IMR-90 (cell line): ENCODE measurements around the gene SV2B. TPM values are rescaled to one million over a fixed set of nuclear protein-coding genes. Genes with fewer than 3 reads are reported as not detected.

Source experiments
- ATAC-seq: fragments of 200-7000 bp; cut with Tn5 transposase; 2 replicates; pipeline ENCODE4 v1.9.1; 2020; ENCODE audit warnings: low read depth, mild to moderate bottlenecking, moderate library complexity
- BruUV-seq: library from RNA; stranded (reverse); fragments of 400-500 nt; replicated peaks from 2 replicates; lab custom pipeline; 2021; lab: Mats Ljungman, UMichigan
- CTCF ChIA-PET: fragments of 300-600 bp; formaldehyde crosslinking; extraction: SDS; loops from one replicate; lab custom pipeline; 2021; ENCODE audit warnings: antibody characterized with exemption; lab: Yijun Ruan, JAX
- POLR2A ChIA-PET: fragments of 300-600 bp; sonication (Branson Sonifier 250); formaldehyde crosslinking; loops from one replicate; lab custom pipeline; 2022; ENCODE audit warnings: antibody characterized with exemption; ENCODE audit not compliant: unreplicated experiment; lab: Charles Lee
- DNase-seq: peaks from one replicate; pipeline ENCODE4 v3.0.0; 2013
- H2AFZ ChIP-seq: replicated peaks from 2 replicates; pipeline ENCODE3; 2013; ENCODE audit warnings: low read length, mild to moderate bottlenecking; ENCODE audit not compliant: poor library complexity
- H2AK5ac ChIP-seq: 2 replicates; pipeline ENCODE4 v1.6.1; 2013; ENCODE audit warnings: low read depth, low read length, inconsistent platforms
- H2AK9ac ChIP-seq: replicated peaks from 2 replicates; pipeline ENCODE3; 2013; ENCODE audit warnings: mild to moderate bottlenecking, low read depth, low read length, moderate library complexity; ENCODE audit not compliant: poor library complexity
- H2BK120ac ChIP-seq: 2 replicates; pipeline ENCODE4 v1.6.1; 2013; ENCODE audit warnings: low read depth, low read length, inconsistent platforms
- H2BK15ac ChIP-seq: 3 replicates; pipeline ENCODE4 v1.6.1; 2013; ENCODE audit warnings: low read depth, low read length, inconsistent platforms
- H2BK20ac ChIP-seq: 2 replicates; pipeline ENCODE4 v1.6.1; 2013; ENCODE audit warnings: low read depth, mild to moderate bottlenecking, inconsistent platforms, low read length, moderate library complexity
- H2BK5ac ChIP-seq: 2 replicates; pipeline ENCODE4 v1.6.1; 2013; ENCODE audit warnings: mild to moderate bottlenecking, low read depth, low read length, inconsistent platforms; ENCODE audit not compliant: poor library complexity, severe bottlenecking
- H3K14ac ChIP-seq: replicated peaks from 2 replicates; pipeline ENCODE4 v1.6.1; 2013; ENCODE audit warnings: low read depth, low read length, inconsistent platforms
- H3K18ac ChIP-seq: 2 replicates; pipeline ENCODE4 v1.6.1; 2013; ENCODE audit warnings: low read depth, low read length, control low read depth
- H3K23ac ChIP-seq: 2 replicates; pipeline ENCODE4 v1.6.1; 2013; ENCODE audit warnings: low read depth, low read length, inconsistent platforms
- H3K27ac ChIP-seq: 2 replicates; pipeline ENCODE4 v1.5.1; 2013; ENCODE audit warnings: mild to moderate bottlenecking, control low read depth, low read length; ENCODE audit not compliant: insufficient read depth
- H3K27me3 ChIP-seq: 2 replicates; pipeline ENCODE4 v1.6.1; 2013; ENCODE audit warnings: low read length; ENCODE audit not compliant: control insufficient read depth, insufficient read depth
- H3K36me3 ChIP-seq: 2 replicates; pipeline ENCODE4 v1.6.1; 2013; ENCODE audit warnings: low read length, mixed read lengths; ENCODE audit not compliant: control insufficient read depth, insufficient read depth
- H3K4ac ChIP-seq: 2 replicates; pipeline ENCODE4 v1.6.1; 2013; ENCODE audit warnings: low read depth, low read length, inconsistent platforms
- H3K4me1 ChIP-seq: 2 replicates; pipeline ENCODE4 v1.6.1; 2013; ENCODE audit warnings: low read length, mixed read lengths; ENCODE audit not compliant: control insufficient read depth, insufficient read depth
- H3K4me2 ChIP-seq: 2 replicates; pipeline ENCODE4 v1.6.1; 2013; ENCODE audit warnings: low read depth, mild to moderate bottlenecking, control low read depth, low read length, moderate library complexity
- H3K4me3 ChIP-seq: 2 replicates; pipeline ENCODE4 v1.5.1; 2013; ENCODE audit warnings: low read depth, mild to moderate bottlenecking, control low read depth, low read length, moderate library complexity; ENCODE audit not compliant: insufficient read depth
- H3K56ac ChIP-seq: 2 replicates; pipeline ENCODE4 v1.6.1; 2013; ENCODE audit warnings: low read length, inconsistent platforms; ENCODE audit not compliant: insufficient read depth; ENCODE audit errors: extremely low read depth
- H3K79me1 ChIP-seq, 2 experiments: 2 replicates each; pipeline ENCODE4 v1.6.1; 2013; ENCODE audit warnings: low read length in 2 of 2, inconsistent platforms in 1 of 2, low read depth in 1 of 2
- H3K9ac ChIP-seq: 2 replicates; pipeline ENCODE4 v1.6.1; 2013; ENCODE audit warnings: low read depth, low read length, control low read depth
- H3K9me1 ChIP-seq: 2 replicates; pipeline ENCODE4 v1.6.1; 2013; ENCODE audit warnings: low read length, inconsistent platforms; ENCODE audit not compliant: insufficient read depth
- H3K9me3 ChIP-seq: 2 replicates; pipeline ENCODE4 v1.6.1; 2013; ENCODE audit warnings: low read length; ENCODE audit not compliant: control insufficient read depth, insufficient read depth
- H4K20me1 ChIP-seq: 2 replicates; pipeline ENCODE4 v1.6.1; 2013; ENCODE audit warnings: low read length, inconsistent platforms; ENCODE audit not compliant: insufficient read depth
- H4K5ac ChIP-seq: 2 replicates; pipeline ENCODE4 v1.6.1; 2013; ENCODE audit warnings: mild to moderate bottlenecking, low read depth, low read length, control low read depth
- H4K8ac ChIP-seq, 2 experiments: 2 replicates each; pipeline ENCODE4 v1.6.1; 2013; ENCODE audit warnings: low read depth in 2 of 2, low read length in 2 of 2, control low read depth in 1 of 2, inconsistent platforms in 1 of 2
- H4K91ac ChIP-seq: 2 replicates; pipeline ENCODE4 v1.6.1; 2013; ENCODE audit warnings: low read depth, low read length, inconsistent platforms; ENCODE audit not compliant: insufficient read depth
- BHLHE40 ChIP-seq: fragments of 150-350 bp; IDR thresholded peaks from 2 replicates; pipeline ENCODE4 v1.6.1; 2016; ENCODE audit warnings: mild to moderate bottlenecking, low read depth, low read length
- CEBPB ChIP-seq: IDR thresholded peaks from 2 replicates; pipeline ENCODE4 v1.6.1; 2012; ENCODE audit warnings: low read depth, low read length, improper control_type of control experiment
- CHD1 ChIP-seq: IDR thresholded peaks from 2 replicates; pipeline ENCODE4 v1.6.1; 2012; ENCODE audit warnings: low read depth, low read length, improper control_type of control experiment
- CTCF ChIP-seq: conservative IDR thresholded peaks from 2 replicates; pipeline ENCODE4 v1.5.1; 2012; ENCODE audit warnings: mild to moderate bottlenecking, low read depth, low read length, improper control_type of control experiment
- ELK1 ChIP-seq: fragments of 150-350 bp; IDR thresholded peaks from 2 replicates; pipeline ENCODE4 v1.6.1; 2016; ENCODE audit warnings: low read depth, mild to moderate bottlenecking, low read length, moderate library complexity, borderline replicate concordance
- FOS ChIP-seq: fragments of 150-350 bp; IDR thresholded peaks from 2 replicates; pipeline ENCODE4 v1.6.1; 2016; ENCODE audit warnings: low read depth, low read length
- MAFK ChIP-seq: IDR thresholded peaks from 2 replicates; pipeline ENCODE4 v1.6.1; 2012; ENCODE audit warnings: low read depth, low read length, improper control_type of control experiment
- MAZ ChIP-seq: IDR thresholded peaks from 2 replicates; pipeline ENCODE4 v1.6.1; 2012; ENCODE audit warnings: low read depth, mild to moderate bottlenecking, low read length, improper control_type of control experiment, moderate library complexity, borderline replicate concordance
- NFE2L2 ChIP-seq: fragments of 150-350 bp; IDR thresholded peaks from 2 replicates; pipeline ENCODE4 v1.6.1; 2016; ENCODE audit warnings: low read depth, mild to moderate bottlenecking, low read length
- POLR2A ChIP-seq: IDR thresholded peaks from 2 replicates; pipeline ENCODE4 v1.6.1; 2012; ENCODE audit warnings: mild to moderate bottlenecking, low read depth, low read length
- RAD21 ChIP-seq: IDR thresholded peaks from 2 replicates; pipeline ENCODE4 v1.6.1; 2012; ENCODE audit warnings: low read length, improper control_type of control experiment
- RCOR1 ChIP-seq: IDR thresholded peaks from 2 replicates; pipeline ENCODE4 v1.6.1; 2012; ENCODE audit warnings: mild to moderate bottlenecking, low read length, improper control_type of control experiment; ENCODE audit not compliant: insufficient replicate concordance
- RFX5 ChIP-seq: IDR thresholded peaks from 2 replicates; pipeline ENCODE4 v1.8.0; 2012; ENCODE audit warnings: low read depth, mild to moderate bottlenecking, low read length, moderate library complexity
- SMC3 ChIP-seq: fragments of 150-350 bp; IDR thresholded peaks from 2 replicates; pipeline ENCODE4 v1.6.1; 2016; ENCODE audit warnings: low read depth, mild to moderate bottlenecking, antibody characterized with exemption, low read length, moderate library complexity
- USF2 ChIP-seq: fragments of 150-350 bp; IDR thresholded peaks from 2 replicates; pipeline ENCODE4 v1.6.1; 2017; ENCODE audit warnings: mild to moderate bottlenecking, antibody characterized with exemption, low read length, low read depth
- WGBS, 2 experiments: methylation state at CpG; one replicate each; pipeline versions ENCODE4 v1.1.5 to v1.1.7; 2013; ENCODE audit warnings: missing lambda C conversion rate in 2 of 2; ENCODE audit not compliant: insufficient read length in 1 of 2; ENCODE audit errors: extremely low coverage in 2 of 2; 5-methylcytosine and 5-hydroxymethylcytosine counted together
- dilution Hi-C: fragments of 300-500 bp; cut with HindIII; formaldehyde crosslinking; loops from one replicate; pipeline ENCODE4 v1.14.3; 2018; ENCODE audit warnings: low sequenced_read_pairs; ENCODE audit not compliant: unreplicated experiment
- in situ Hi-C: fragments of 300-500 bp; cut with MboI; formaldehyde crosslinking; loops from 3 replicates; pipeline ENCODE4 v1.14.3; 2019; ENCODE audit warnings: low sequenced_read_pairs, inconsistent platforms, mixed read lengths
- intact Hi-C: fragments of 100-400 bp; cut with micrococcal nuclease; formaldehyde crosslinking; loops from 2 replicates; pipeline ENCODE4 v1.10.0; 2022
- polyA plus RNA-seq, 3 experiments: library from polyadenylated mRNA; depleted of rRNA; stranded (reverse); fragments of >200 nt; gene quantifications; 2 replicates each; pipeline ENCODE4 v1.2.3, GENCODE V29; 2012; ENCODE audit warnings: low replicate concordance in 1 of 3
- total RNA-seq: library from RNA; depleted of rRNA; stranded (reverse); fragments of >200 nt; gene quantifications from 2 replicates; pipeline ENCODE4 v1.2.3, GENCODE V29; 2012

SV2B gene
- total and polyA plus RNA-seq, 2 of the 4 experiments (the other 2 are of a cell fraction), result not detected

GRCh38 chr15:91311986-91312385, 211.9 kb downstream of the SV2B start:
- ChIA-PET POLR2A (no interaction called here), CTCF (no interaction called here)
- in situ Hi-C loops, result loop anchor here (25.0 kb wide), 1 partner anchor 525 kb away; no protein-coding TSS in a partner anchor
- H4K20me1 ChIP-seq, result no peaks in the 10 kb centered on the region
- no CpG with 5 or more reads among the region's 2 CpGs for WGBS, 2 experiments
- H4K8ac ChIP-seq, result no peak overlapping the region
- H3K18ac ChIP-seq, result no peak overlapping the region
- H2BK20ac ChIP-seq, result no peak overlapping the region
- H4K91ac ChIP-seq, result no peak overlapping the region
- no peaks in the 10 kb centered on the region for H3K4me1 ChIP-seq
- H3K9me3 ChIP-seq, result no peaks in the 10 kb centered on the region
- no peak overlapping the region for H3K9ac ChIP-seq
- no peak overlapping the region for H2AK5ac ChIP-seq
- TF ChIP-seq NFE2L2, result no peak
- no peak for TF ChIP-seq SMC3
- TF ChIP-seq ELK1, result no peak
- TF ChIP-seq CTCF, result no peak
- no peak for TF ChIP-seq RAD21
- no peak for TF ChIP-seq MAZ
- no peak for TF ChIP-seq RCOR1
- TF ChIP-seq USF2, result no peak
- TF ChIP-seq POLR2A, result no peak
- TF ChIP-seq MAFK, result no peak
- TF ChIP-seq FOS, result no peak
- TF ChIP-seq RFX5, result no peak
- TF ChIP-seq CHD1, result no peak
- TF ChIP-seq BHLHE40, result no peak
- TF ChIP-seq CEBPB, result no peak
- H3K23ac ChIP-seq, result no peak overlapping the region
- H3K27me3 ChIP-seq, result no peaks in the 10 kb centered on the region
- BruUV-seq, result no TSS peak
- no peak overlapping the region for H3K4me3 ChIP-seq
- no peak overlapping the region for H3K4ac ChIP-seq
- H2BK15ac ChIP-seq, result no peak overlapping the region
- H3K27ac ChIP-seq, result no peak overlapping the region
- H3K79me1 ChIP-seq, result no peaks in the 10 kb centered on the region
- ATAC-seq (no peak), DNase-seq (no peak)
- H3K36me3 ChIP-seq, result no peaks in the 10 kb centered on the region
- intact Hi-C loops, result no loop called here
- H2BK5ac ChIP-seq, result no peak overlapping the region
- dilution Hi-C loops, result no loop called here
- H3K14ac ChIP-seq, result no peak overlapping the region
- no peak overlapping the region for H3K4me2 ChIP-seq
- no peak overlapping the region for H2BK120ac ChIP-seq
- H4K5ac ChIP-seq, result no peak overlapping the region
- H3K56ac ChIP-seq, result no peak overlapping the region
- no peak overlapping the region for H2AK9ac ChIP-seq
- no peaks in the 10 kb centered on the region for H3K9me1 ChIP-seq
- H2AFZ ChIP-seq, result no peak overlapping the region
